Kasumi-1 (cell line): ENCODE measurements around the gene DHRS3.
"Not testable (repeated sequence)": the region's sequence is repeated elsewhere in the genome, so short reads cannot be mapped to it uniquely, and the experiment has no call there.

Experiments used
- DNase-seq, 2 experiments: peaks; one replicate each; lab custom pipeline; 2025; lab: John Stamatoyannopoulos, UW

DHRS3 gene

DNA sequence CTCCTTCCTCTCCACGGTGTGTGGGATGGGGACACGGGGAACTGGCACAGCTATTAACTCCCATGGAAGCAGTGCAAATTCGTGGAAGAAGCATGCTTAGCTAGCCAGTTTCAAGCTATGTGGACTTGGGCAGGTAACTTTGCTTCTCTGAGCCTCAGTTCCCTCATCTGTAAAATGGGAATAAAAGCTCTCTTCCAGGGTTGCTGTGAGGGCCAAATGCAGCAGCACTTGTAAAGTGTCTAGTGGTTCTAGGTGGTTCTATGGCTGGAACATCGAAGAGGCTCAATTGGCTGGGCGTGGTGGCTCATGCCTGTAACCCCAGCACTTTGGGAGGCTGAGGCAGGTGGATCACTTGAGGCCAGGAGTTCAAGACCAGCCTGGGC lies 43.3 kb downstream of the DHRS3 start:
- no peak for DNase-seq

DNA sequence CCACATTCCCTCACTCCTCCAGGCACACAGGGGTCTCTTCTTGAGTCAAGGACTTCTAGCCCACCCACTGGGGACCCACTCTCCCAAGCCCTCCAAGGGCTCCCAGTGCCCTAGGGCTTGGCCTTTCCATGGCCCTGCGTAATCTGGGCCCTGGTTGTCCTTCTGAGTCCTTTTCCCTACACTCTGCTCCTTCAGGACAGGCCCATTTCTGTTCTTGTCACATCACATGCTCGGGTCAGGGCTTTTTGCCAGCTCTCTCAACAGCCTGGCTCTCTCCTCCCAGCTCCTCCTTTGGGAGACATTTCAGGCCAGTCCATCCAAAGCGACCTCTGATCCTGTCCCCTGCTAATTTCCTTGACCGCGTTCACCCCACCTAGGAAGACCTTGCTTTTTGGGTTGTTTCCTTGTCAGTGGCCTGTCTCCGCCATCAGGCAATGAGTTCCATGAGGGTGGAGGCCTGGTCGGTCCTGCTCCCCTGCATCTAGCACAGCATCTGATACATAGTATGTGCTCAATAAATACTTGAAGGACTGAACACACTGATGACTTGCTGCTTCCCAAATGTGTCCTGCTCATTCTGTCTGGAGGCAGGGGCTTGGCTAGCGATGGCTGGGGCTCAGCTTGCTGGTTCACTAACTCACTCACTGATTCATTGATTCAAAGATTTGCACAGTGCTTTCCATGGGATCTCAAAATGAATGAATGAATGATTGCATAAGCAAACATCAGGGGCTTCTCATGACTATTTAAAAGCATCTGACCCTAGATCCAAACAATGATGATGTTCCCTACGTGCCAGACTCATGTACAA lies 44.8 kb downstream of the DHRS3 start:
- no peak for DNase-seq

DNA sequence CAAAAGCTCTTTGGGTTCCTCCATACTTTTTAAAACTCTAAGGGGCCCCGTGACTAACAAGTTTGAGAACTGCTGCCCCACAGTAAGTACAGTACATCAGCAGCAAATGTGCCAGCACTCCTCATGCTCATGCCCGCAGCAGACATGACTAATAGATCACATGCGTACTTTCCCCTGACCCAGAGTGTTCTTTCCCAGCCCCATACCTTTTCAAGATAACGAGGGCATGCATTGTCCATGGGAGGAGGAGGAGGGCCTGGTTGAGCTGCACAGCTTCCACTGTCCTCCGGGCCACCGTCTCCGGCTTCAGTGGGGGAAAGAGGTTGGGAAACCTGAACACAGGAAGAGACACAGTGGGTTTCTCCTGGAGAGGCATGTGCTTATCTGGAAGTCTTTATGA lies 45.5 kb downstream of the DHRS3 start:
- DNase-seq: no peak

DNA sequence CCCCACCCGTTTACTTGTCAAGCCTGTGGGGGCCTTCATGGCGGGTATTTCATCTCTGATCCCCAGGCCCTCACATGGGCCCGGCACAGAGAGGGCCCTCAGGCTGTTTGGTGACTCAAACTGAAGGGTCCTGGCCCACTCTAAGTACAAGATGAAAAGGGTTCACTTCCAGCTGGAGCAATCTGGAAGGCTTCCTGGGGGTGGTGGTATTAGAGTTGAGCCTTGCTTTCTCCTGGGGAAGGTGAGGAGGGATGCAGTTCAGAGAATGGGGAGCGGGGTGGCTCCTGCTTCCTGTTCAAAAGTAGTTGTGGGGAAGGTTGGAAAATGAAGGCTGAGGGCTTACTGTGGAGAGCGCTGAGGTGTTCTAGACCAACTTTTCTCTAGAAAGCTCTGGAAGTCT lies 47.7 kb downstream of the DHRS3 start:
- no peak for DNase-seq

DNA sequence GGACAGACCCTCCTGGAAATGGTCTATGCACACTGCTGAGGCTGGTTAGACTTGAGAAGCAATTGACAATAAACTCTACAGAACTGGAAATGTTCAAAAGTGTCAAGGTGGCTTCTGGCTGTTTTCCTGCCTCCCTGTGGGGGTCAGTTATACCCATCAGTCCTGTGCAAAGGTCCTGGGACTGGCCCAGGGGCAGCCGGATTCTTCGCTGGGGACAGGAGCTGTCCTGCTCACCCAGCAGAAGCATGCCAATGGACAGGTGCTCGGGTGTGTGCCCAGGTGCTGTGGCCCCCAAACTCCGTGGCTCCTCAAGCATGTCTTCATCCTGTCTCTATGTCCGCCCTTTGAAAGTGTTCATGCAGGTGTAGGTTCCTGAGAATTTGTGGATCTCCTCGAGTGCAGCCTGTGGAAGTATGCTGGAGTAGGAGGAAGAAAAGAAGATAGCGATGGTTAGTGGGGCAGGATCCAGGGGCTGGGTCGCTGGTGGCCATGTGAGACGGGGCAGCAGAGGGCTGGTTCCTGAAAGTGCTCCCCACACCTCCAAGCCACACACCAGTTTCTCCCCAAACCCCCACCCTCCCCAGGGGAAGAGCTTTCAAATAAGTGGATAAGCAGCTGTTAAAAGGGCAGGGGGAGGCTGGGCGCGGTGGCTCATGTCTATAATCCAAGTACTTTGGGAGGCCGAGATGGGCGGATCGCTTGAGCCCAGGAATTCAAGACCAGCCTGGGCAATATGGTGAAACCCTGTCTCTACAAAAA lies 49.8 kb downstream of the DHRS3 start:
- no peak for DNase-seq

DNA sequence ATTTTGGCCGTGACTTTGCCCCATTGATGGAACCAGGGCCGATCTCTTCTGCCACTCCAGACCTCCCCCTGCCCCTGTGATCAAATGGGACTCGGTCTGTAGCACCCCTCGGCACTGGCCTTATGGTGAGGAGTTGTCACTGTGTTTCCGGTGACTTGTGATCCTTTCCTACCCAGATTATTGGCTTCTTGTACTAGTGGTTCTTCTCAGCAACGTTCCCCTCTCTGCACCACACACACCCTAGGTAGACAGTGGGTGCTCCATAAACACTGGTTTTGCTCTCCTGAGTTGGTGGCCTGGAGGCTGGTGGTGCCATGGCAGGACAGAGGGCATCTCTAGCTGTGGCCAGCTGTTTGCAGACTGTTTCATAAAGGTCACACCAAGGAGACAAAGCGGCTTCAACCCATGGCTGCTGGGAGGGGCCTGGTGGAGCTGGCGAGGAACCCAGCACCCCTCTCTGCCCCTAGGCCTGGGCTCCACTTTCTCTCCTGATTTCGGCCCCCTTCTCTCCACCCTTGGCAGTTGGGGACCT lies 50.7 kb downstream of the DHRS3 start:
- no peak for DNase-seq

DNA sequence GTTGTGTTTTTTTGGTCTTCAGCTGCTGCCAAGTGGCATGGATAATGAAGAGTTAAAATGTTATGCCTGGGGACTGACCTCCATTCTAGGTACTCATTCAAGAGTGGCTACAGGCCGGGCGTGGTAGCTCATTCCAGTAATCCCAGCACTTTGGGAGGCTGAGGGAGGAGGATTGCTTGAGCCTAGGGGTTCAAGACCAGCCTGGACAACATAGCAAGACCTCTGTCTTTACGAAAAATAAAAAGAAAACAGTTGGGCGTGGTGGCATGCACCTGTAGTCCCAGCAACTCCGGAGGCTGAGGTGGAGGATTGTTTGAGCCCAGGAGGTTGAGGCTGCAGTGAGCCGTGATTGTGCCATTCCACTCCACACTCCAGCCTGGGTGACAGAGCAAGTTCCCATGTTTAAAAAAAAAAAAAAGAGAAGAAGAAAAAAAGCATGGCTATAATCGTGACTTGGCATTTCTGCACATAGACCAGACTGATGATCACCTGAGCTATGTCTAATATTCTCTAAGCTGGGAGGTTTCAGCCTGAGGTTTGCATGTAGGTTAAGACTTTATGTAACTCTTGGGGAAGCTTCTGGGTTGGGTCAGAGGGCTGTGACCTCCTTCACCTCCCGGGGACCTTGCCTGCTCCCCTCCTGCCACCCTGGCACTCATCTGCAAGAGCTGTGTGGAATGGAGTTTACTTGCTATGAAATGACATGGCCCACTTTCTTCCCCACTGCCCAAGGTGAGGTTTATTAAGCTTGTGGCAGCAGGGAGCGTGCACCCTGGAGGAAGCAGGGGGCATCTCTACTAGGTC lies 51.3 kb downstream of the DHRS3 start:
- DNase-seq: no peak

DNA sequence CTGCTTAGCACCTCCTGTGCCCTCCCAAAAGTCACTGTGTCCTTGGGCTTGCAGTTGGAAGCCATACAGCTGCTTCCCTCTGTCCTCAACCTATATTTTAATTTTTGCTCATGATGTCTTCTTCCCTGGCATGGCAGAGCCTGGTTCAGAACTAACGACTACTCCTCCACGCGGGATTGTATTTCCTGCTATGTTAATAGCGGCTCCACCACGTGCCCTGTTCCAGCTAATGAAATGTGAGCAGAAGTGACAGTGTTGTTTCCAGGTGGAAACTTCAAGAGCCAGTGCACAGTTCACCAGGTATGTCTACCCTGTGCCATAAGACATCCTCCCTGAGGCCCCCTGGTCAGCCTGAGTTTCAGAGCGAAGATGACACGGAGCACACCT lies 52.1 kb downstream of the DHRS3 start:
- DNase-seq: no peak

DNA sequence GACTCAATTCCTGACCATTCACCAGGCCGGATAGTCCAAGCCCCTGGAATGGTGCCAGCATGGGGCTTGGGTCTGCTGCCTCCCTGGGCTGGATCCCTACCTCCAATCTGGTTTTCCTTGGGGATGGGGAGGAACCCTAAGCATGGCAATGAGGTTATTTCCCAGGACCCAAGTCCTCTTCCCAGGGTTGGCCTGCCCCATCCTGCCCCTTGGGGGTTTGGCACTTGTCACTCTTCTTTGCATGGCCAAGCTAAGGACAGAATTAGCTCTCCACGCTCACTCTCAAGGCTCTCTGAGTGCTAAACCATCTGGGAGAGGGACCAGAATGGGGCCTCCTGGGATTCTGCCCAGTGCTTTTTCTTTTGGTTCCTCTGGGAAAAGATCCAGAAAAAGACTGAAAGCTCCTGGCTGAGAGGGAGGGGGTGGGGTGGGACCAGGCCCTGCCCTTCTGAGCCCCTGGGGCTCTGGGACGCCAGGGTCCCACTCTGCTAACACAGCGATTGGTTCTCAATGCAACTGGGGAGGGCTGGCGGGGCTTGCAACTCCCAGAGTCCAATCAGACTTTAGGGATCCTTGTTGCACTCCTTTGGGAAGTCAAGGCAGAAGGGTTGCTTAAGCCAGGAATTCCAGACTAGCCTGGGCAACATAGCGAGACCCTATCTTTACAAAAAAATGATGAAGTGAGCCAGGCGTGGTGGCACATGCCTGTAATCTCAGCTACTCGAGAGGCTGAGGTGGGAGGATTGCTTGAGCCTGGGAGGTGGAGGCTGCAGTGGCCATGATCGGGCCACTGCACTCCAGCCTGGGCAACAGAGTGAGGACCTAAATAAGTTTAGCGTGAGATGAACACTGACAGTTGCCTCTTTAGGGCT lies 52.7 kb downstream of the DHRS3 start:
- no peak for DNase-seq

DNA sequence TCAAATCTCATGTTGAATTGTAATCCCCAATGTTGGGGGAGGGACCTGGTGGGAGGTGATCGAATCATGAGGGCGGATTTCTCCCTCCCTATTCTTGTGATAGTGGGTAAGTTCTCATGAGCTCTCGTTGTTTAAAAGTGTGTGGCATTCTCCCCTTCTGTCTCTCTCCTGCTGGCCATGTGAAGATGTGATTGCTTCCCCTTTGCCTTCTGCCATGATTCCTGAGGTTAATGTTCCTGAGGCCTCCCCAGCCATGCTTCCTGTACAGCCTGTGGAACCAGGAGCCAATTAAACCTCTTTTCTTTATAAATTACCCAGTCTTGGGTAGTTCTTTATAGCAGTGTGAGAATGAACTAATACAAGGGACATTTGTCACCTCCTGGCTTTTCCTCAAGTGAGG lies 53.8 kb downstream of the DHRS3 start:
- DNase-seq: not testable (repeated sequence)

DNA sequence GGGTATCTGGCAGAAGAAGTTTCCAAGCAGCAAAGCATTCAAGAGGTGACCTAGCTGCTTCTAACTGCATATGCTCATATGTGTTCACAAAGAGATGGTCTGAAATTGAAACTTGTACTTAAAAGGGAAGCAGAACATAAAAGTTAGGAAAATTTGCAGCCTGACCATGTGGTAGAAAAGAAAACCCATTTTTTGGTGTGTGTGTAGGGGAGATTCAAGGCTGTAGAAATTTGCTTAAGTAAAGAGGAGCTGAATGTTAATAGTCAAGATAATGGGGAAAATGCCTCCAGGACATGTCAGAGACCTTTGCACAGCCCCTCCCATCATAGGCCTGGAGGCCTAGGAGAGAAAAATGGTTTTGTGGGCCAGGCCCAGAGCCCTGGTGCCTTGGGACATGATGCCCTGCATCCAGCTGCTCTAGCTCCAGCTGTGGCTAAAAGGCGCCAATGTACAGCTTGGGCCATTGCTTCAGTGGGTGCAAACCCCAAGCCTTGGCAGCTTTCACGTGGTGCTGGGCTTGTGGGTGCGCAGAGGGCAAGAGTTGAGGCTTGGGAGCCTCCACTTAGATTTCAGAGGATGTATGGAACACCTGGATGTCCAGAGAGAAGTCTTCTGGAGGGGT lies 54.9 kb downstream of the DHRS3 start:
- no peak for DNase-seq

DNA sequence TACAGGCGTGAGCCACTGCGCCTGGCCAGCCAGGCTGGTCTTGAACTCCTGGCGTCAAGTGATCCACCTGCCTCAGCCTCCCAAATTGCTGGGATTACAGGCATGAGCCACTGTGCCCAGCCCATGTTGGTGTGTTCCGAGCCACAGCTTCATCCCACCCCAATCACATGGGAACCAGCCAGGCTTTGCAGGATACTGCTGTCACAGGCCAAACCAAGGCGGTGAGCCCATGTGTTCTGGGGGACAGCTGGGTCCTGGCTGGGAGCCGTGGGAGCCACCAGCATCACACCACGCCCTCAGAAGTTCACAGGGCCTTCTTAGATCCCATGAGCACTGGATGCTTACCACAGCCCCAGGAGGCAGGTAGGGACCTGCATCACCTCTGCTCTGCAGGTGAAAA lies 56.9 kb downstream of the DHRS3 start:
- no peak for DNase-seq

DNA sequence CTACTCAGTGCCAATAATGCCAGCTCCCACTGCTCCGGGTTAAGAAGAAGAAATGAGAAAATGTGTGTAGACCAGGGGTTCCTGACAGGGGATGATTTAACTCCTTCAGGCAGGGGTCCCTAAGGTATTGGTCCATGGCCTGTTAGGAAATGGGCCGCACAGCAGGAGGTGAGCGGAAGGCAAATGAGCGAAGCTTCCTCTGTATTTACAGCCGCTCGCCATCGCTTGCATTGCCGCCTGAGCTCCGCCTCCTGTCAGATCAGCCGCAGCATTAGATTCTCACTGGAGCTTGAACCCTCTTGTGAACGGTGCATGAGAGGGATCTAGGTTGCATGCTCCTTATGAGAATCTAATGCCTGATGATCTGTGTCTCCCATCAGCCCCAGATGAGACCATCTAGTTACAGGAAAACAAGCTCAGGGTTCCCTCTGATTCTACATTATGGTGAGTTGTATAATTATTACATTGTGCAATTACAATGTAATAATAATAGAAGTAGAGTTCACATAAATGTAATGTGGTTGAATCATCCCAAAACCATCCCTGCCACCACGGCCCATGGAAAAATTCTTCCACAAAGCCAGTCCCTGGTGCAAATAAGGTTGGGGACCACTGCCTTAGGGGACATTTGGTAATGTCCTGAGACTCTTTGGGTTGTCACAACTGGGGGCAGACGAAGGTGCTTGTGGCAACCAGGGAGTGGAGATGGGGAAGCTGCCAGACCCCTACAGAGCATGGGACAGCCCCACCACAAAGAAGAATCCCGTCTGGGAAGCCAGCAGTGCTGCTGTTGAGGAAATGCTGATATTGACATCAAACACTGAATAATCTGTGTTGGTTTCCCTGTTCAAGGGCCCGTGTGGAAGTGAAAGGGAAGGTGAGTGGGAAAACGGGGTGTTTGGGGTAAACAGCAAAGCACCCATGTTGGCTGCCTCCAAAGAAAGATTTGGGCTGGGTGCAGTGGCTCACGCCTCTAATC lies 60.8 kb downstream of the DHRS3 start:
- no peak for DNase-seq

DNA sequence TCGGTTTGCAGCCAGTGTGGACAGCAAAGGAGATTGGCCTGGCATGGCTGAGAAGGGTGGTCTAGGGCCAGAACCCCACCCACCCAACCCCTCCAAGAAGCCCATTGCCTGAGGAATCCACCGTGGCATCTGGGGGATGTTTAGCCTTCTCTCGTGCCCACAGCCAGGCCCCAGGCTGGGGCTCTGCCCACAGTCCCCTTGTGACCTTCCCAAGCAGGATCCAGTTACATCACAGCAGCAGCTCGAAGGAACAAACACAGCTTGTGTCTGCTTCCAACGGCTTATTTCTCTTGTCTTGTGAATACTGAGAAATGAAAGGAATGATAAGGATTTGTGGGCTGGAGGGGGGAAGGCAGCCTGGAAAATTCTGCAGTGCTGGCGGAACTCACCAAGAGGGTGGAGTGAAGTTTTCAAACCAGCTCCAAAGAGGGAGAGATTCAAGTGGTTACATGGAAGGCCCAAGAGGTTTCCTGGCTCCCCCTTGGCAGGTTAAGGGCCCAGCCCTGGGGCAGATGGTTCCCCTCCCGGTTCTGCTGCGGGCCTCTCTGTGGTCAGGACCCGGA lies 61.6 kb downstream of the DHRS3 start:
- DNase-seq: no peak

DNA sequence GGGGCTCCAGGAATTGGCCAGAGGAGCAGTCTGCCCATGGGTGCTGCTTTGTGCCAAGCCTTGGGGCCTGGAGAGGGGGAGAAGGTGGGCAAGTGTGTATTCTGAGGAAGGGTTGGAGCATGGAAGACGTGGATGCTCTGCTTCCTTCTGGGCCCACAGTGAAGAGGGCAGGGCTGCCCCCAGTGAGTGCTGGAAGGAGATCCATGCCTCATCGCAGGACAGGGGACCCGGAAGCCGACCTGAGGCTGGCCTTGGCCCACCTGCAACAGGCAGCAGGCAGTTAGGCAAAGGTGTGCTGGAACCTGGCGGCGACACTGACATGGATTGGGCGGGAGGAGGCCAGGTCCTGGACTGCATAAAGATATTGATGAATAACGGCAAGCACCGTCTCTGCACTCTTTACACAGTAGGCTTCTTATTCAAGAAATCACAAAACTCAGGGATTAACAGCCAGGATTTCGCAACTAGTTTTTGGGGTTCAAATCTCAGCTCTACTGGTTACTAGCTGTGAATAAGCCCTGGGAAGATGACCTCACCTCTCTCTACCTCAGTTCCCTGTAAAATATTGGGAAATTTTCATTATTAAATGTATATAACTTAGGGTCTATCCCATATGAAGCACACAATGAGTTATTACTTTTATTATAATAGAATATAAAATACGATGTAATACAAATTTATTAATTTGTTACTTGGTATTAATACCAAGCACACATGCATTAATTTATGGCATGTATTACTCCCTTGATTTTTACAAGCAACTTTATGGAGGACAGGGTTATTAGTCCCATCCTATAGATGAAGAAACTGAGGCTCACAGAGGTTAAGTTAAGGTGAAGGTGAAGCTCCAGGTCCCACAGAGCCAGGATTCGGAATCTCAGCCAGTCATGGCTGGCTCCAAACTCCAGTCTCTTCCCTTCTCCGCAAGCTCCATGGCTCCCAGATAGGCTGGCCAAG lies 62.3 kb downstream of the DHRS3 start:
- no peak for DNase-seq

DNA sequence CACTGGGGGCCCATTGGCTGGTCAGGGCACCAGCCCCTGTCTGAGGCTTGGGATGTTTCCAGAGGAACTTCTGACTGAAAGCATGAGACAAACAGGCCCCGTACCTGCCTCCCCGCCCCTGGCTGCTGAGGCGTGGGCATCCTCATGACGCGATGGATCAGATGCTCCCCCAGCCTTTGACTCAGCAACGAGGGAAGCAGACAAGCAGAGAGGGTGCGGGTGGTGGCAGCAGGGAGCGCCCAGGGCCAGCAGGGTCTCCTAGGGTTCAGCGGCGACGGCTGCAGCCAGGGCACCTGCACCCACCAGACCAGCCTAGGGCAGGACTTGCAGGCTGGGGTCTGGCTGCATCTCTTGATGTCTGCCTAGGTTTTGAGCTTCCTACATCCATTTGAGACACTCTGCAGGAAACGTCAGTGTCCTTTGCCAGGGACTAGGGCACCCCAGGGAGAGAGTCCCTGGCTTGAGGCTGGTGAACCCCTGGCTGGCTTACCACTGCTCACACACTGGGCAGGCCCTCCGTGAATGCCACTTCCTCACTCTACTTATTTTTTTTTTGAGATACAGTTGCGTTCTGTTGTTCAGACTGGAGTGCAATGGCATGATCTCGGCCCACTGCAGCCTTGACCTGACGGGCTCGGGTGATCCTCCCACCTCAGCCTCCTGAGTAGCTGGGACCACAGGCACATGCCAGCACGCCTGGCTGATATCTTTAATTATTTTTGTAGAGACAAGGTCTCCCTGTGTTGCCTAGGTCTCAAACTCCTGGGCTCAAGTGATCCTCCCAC lies 63.3 kb downstream of the DHRS3 start:
- DNase-seq: no peak

DNA sequence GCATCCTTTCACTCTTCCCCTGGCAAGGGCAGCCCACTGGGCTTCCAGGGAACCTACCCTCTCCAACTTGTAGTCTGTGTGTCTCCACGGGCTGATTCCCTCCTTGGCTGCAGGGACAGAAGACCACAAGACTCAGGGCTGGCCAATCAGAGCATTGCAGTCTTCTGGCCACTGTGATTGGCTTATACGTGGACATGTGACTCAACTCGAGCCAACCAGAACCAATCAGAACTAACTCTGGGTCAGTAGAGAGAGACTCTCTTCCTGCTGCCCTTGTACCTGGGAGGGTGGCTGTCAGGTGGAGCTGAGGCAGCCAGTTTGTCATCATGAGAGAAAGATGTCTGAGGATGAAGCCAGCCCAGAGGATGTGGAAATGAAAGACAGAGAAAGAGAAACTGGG lies 64.0 kb downstream of the DHRS3 start:
- DNase-seq: no peak
